ENCODE results near the gene ZDHHC12.

ZDHHC12 gene, protein sequence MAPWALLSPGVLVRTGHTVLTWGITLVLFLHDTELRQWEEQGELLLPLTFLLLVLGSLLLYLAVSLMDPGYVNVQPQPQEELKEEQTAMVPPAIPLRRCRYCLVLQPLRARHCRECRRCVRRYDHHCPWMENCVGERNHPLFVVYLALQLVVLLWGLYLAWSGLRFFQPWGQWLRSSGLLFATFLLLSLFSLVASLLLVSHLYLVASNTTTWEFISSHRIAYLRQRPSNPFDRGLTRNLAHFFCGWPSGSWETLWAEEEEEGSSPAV

DNA sequence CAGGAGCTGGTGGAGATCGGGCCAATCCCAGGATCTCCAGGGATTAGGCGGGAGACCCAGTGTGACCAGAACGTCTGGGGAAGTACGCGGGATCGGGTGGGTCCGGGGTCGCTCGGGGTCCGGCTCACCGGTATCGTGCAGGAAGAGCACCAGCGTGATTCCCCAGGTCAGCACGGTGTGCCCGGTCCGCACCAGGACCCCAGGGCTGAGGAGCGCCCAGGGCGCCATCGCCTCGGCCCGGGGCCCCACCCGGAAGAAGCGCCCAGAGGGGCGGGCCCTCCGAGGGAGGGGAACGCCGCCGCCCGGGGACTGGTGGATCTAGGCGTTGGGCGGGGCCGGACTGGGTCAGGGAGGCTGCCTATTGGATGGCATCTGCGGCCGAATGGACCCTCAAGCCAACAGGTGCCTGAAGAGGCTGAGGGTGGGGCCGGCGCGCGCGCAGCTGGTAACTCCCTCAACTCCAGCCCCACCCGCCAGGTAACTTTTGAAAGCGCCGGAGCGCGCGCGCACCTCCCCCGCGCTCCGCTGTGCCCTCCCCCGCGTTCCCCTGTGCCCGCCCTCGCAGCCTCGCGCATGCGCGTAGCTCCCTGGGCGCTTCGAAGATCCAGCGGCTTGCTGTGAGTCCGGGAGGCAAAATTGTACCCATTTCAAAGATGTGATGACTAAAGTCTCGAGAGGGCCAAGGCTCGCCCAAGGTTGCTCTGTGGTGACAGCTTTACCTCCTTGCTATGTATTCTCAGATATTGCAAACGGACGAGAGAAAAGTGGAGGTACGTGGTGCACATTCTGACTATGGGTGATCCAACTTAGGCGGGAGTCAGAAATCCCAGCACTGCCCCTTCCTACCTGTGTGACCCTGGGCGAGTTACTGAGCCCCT lies at the start of gene ZDHHC12:
Gene ZDHHC12 (minus strand): TSS at position 262 of the 878 bp plus-strand sequence. CDS start 34 bp downstream, at position 228.
- peak within 1 kb of the TSS; percentile 94 for H3K27ac ChIP-seq
- TF ChIP-seq ZFX (IDR thresholded peaks at IDR 0.05; ENCODE audit: borderline replicate concordance) = no peak
- TF ChIP-seq, protein P1, sequence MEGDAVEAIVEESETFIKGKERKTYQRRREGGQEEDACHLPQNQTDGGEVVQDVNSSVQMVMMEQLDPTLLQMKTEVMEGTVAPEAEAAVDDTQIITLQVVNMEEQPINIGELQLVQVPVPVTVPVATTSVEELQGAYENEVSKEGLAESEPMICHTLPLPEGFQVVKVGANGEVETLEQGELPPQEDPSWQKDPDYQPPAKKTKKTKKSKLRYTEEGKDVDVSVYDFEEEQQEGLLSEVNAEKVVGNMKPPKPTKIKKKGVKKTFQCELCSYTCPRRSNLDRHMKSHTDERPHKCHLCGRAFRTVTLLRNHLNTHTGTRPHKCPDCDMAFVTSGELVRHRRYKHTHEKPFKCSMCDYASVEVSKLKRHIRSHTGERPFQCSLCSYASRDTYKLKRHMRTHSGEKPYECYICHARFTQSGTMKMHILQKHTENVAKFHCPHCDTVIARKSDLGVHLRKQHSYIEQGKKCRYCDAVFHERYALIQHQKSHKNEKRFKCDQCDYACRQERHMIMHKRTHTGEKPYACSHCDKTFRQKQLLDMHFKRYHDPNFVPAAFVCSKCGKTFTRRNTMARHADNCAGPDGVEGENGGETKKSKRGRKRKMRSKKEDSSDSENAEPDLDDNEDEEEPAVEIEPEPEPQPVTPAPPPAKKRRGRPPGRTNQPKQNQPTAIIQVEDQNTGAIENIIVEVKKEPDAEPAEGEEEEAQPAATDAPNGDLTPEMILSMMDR (IDR thresholded peaks at IDR 0.05) = no peak

DNA sequence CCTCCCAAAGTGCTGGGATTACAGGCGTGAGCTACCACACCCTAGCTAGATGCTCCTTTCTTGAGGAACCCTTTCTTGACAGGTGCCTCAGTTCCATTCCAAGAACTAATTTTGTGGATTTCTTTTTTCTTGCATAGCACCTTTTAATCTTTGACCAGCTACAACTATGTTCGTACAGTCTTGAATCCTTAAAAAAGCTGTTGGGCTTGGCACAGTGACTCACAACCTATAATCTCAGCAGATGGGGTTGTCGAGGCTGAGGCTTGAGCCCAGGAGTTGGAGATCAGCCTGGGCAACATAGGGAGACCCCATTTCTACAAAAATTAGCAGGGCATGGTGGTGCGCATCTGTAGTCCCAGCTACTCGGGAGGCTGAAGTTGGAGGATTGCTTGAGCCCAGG lies 49.1 kb upstream of the ZDHHC12 start:
- H3K27ac ChIP-seq = peak overlapping the region; percentile 93
- TF ChIP-seq ZFX (IDR thresholded peaks at IDR 0.05; ENCODE audit: borderline replicate concordance) = no peak
- TF ChIP-seq, protein P1 (IDR thresholded peaks at IDR 0.05) = no peak

DNA sequence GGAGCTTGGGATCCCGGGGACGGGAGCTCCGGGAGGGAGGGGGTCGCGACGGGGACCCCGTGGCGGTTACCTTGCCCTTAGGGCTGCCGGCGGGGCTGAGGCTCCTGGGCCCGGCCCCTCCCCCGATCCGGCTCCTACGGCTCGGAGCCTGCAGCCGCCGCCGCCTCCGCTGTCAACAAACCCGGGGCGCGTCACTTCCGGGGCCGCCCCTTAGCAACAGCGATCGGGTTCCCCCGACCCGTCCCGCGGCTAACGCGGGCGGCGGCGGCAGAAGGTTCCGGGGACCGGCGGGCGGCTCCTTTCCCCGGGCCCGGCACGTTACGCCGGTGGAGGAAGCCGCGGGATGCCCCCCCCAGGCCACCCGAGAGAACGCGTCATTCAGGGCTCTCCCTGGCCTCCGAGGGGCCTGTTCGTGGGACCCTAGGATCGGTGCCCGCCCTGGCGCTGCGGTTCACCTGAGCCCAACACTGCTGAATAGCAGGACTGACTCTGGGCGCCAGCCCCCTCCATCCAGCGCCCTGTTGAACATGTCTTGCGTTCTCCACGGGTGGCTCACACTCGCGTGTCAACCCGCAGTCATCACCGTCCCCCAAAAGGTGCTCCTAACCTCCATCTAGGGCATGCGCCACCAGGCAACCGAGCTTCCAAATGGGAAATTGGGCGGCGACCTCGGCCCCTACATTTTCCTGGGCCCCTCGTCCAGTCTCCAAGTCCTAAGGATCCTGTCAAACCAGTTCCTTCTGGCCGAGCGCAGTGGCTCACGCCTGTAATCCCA lies 48.0 kb upstream of the ZDHHC12 start, which contains the start of gene ZER1:
Gene ZER1 (minus strand): TSS at position 183 of the 775 bp plus-strand sequence. CDS start 16,362 bp downstream, outside the sequence.
- no peak for TF ChIP-seq ZFX (IDR thresholded peaks at IDR 0.05; ENCODE audit: borderline replicate concordance)
- TF ChIP-seq, protein P1 (IDR thresholded peaks at IDR 0.05) = no peak
- H3K27ac ChIP-seq = peak within 1 kb of the TSS; percentile 93

DNA sequence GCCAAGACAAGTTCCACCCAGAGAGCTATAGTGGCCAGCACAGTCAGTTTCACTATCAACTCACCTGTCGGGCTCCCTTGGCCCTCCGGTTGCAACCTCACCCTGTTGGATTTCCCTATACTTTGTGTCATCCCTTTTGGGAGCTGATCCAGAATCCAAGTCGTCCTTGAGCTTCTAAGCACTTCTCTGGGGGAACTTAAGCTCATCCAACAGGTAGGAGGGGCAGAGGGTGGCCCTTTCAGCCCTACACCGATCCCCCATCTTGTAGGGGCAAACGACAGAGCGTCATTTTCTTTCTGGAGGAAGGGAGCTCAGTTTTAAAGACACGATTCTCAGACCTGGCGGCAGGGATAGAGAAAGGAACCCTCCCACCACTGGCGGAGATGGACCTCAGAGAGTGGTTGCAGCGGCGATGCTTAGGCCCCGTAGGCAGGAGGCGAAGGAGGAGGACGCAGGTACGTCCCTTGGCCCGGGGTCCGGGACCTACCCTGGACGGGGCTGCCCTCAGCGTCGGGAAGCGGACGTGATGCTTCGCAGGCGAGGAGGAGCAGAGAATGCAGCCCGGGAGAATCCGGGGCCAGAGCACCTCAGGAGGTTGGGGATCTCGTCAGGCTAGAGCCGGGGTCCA lies 47.3 kb upstream of the ZDHHC12 start:
- H3K27ac ChIP-seq = peak overlapping the region; percentile 93
- TF ChIP-seq, protein P1 (IDR thresholded peaks at IDR 0.05) = no peak
- no peak for TF ChIP-seq ZFX (IDR thresholded peaks at IDR 0.05; ENCODE audit: borderline replicate concordance)

DNA sequence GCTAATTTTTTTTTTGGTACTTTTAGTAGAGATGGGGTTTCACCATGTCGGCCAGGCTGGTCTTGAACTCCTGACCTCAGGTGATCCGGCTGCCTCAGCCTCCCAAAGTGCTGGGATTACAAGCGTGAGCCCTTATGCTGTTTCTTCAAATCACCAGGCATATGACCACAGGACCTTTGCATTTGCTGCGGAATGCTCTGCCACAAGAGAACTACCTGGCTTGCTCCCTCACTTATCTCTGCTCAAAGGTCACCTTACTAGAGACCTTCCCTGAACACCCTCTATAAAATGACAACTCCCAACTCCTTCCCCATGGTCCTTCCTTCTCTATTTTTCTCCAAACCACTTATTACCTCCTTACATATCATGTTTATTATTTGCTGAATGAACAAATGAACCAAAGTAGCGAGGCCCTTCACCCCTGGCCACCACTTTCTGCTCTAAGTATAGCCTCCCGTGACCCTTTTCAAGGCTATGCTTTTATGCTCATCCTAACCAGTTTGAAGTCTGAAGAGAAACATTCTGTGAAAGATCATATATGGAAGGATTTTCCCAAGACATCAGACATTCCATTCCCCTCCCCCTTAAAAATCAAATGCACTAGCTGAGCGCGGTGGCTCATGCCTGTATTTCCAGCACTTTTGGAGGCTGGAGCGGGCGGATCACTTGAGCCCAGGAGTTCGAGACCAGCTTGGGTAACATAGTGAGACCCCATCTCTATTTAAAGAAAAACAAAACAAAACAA lies 46.5 kb upstream of the ZDHHC12 start:
- TF ChIP-seq ZFX (IDR thresholded peaks at IDR 0.05; ENCODE audit: borderline replicate concordance) = no peak
- TF ChIP-seq, protein P1 (IDR thresholded peaks at IDR 0.05) = no peak
- H3K27ac ChIP-seq = peak overlapping the region; percentile 93

DNA sequence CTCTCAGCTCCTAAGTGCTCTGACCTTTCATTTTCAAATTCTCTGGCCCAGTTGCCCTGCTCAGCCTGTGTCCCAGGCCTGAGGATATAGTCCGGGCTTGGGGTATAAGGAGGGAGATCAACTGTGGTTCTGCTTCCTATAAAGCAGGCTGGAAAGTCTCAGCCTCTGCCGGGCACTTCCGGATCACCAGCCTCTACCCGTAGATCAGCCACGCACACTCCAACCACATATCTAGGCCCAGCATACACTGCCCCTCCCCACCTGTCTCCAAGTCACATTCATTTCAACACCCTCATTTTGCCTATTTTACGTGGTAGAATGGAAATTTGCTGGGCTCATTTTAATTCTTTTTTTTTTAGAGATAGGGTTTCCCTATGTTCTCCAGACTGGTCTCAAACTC lies 44.7 kb upstream of the ZDHHC12 start:
- TF ChIP-seq, protein P1 (IDR thresholded peaks at IDR 0.05) = no peak
- H3K27ac ChIP-seq = no peak overlapping the region

Data from 22Rv1 (cell line).